Measurements from ENCODE around the gene CARS1. TPM values are rescaled to one million over a fixed set of nuclear protein-coding genes. Genes with fewer than 3 reads are reported as not detected.
A peak's percentile ranks its signal among the peaks of the same experiment; 100 is the strongest.

Gene CARS1
- total RNA-seq: 99.3 and 106 TPM in 2 replicates

DNA sequence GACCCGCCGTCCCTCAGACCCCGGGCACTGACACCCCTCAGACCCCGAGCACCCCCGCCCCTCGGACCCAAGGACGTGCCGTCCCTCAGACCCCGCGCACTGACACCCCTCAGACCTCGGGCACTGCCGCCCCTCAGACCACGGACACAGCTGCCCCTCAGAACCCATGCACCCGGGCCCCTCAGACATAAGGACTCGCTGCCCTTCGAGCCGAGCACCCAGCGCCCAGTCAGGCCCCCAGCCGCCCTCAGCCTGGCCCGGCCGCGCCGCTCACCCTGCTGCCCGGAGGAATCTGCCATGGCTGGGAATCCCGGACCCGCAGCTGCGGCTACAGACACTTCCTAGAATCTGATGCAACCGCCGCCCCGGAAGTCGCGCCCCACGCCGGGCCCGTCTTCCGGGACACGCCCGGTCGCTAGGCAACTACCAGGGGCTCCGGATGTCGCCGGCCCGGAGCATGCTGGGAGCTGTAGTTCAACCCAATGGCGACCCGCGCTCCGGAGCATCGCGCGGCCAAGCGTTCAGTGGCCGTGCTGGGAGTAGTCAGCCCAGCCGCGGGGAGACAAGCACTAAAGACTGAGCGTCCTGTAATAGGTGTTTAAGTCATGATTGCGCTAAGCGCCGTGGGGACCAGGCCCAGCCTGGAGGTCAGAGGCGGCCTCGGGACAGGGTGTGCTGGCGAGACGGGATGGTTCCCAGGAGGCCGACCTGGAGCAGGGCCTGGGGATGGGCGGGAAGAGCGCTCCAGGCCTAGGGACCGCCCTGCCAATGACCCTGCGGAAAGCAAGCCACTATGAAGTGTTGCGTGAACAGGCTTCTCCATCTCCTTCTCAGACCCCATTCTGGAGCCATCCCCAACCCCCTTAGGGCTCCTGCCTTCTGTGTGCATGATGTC is at the start of gene CARS1:
Gene CARS1 (minus strand): TSS at position 355 of the 895 bp plus-strand sequence. CDS start 56 bp downstream, at position 299.
- Histone ChIP-seq H2AFZ (ENCODE audit: low read length) (peak within 1 kb of the TSS; percentile 94), H3K79me2 (ENCODE audit: insufficient read depth, low read length) (peaks cover 47% of the 10 kb centered on the region), H3K36me3 (ENCODE audit: insufficient read depth, low read length) (peaks cover 14% of the 10 kb centered on the region), H3K4me2 (ENCODE audit: insufficient read depth, low read length) (peak within 1 kb of the TSS; percentile 81), H3K4me1 (ENCODE audit: insufficient read depth, low read length) (peaks cover 17% of the 10 kb centered on the region), H3K4me3 (ENCODE audit: insufficient read depth, low read length) (peak within 1 kb of the TSS; percentile 98), H3K27ac (ENCODE audit: low read depth, low read length) (peak within 1 kb of the TSS; percentile 85), H4K20me1 (ENCODE audit: insufficient read depth, low read length) (peaks cover 22% of the 10 kb centered on the region), H3K9me3 (ENCODE audit: low read depth, low read length) (no peaks in the 10 kb centered on the region), H3K27me3 (ENCODE audit: insufficient read depth, low read length) (no peaks in the 10 kb centered on the region)
- no peak for TF ChIP-seq CTCF (IDR thresholded peaks at IDR 0.05; ENCODE audit: extremely low read depth, low read depth, low read length)
- DNase-seq (ENCODE audit: insufficient read length, low spot score, missing footprints): peak; percentile 99

DNA sequence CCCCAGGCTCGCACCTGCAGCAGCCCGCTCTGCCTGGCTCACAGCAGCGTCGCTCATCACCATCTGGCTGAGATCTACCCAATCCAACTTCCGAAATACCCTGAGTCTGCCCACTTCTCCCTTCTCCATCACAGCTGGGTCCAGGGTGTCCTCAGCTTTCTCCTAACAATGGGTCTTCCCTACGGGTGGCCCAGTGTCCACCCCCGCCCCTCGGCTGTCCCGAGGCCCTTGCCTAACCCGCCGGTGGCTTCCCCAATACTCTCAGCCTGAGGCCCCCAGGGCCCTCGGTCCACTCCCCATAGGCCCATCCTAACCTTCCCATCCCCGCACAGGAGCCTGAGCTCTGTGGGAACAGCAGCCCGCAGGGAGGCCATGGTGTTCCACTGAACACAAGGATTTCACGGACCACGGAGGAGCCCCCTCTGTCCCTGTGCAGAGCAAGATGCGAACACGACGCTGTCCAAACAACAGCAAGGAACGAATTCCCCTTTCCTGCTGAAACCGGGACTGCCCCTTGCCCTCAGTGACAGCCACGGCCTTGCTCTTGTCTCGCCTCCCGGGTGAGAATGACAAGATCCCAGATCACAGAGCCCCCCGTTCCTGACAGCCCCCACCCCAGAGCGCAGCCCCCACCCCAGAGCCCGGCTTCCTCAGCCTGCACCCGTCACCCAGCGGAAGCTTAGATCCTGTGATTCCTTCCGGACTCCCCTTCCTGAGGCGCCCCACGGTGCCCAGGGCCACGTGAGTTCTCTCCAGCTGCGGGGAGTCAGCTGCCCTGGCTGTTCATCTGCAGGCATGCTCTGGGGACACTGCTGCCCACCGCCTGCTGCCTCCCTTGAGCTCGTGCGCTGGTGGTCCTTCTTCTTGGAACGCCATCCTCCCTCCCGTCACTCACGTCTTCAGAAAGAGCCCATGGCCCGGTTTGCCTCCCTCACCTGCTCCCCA is 48.8 kb upstream of the CARS1 start:
- Histone ChIP-seq H3K9me3 (ENCODE audit: low read depth, low read length) (no peaks in the 10 kb centered on the region), H4K20me1 (ENCODE audit: insufficient read depth, low read length) (no peaks in the 10 kb centered on the region), H3K27ac (ENCODE audit: low read depth, low read length) (no peak overlapping the region), H3K79me2 (ENCODE audit: insufficient read depth, low read length) (no peaks in the 10 kb centered on the region), H3K27me3 (ENCODE audit: insufficient read depth, low read length) (no peaks in the 10 kb centered on the region), H3K4me1 (ENCODE audit: insufficient read depth, low read length) (no peaks in the 10 kb centered on the region), H3K4me3 (ENCODE audit: insufficient read depth, low read length) (no peak overlapping the region), H3K4me2 (ENCODE audit: insufficient read depth, low read length) (no peak overlapping the region), H3K36me3 (ENCODE audit: insufficient read depth, low read length) (peaks cover 4% of the 10 kb centered on the region), H2AFZ (ENCODE audit: low read length) (no peak overlapping the region)
- no peak for TF ChIP-seq CTCF (IDR thresholded peaks at IDR 0.05; ENCODE audit: extremely low read depth, low read depth, low read length)
- DNase-seq (ENCODE audit: insufficient read length, low spot score, missing footprints): peak; percentile 37

- Histone ChIP-seq H3K9me3 (ENCODE audit: low read depth, low read length) (no peaks in the 10 kb centered on the region), H3K36me3 (ENCODE audit: insufficient read depth, low read length) (peaks cover 7% of the 10 kb centered on the region), H4K20me1 (ENCODE audit: insufficient read depth, low read length) (no peaks in the 10 kb centered on the region), H3K4me2 (ENCODE audit: insufficient read depth, low read length) (no peak overlapping the region), H3K79me2 (ENCODE audit: insufficient read depth, low read length) (no peaks in the 10 kb centered on the region), H3K4me1 (ENCODE audit: insufficient read depth, low read length) (peaks cover 2% of the 10 kb centered on the region), H3K27me3 (ENCODE audit: insufficient read depth, low read length) (no peaks in the 10 kb centered on the region), H3K27ac (ENCODE audit: low read depth, low read length) (no peak overlapping the region), H2AFZ (ENCODE audit: low read length) (no peak overlapping the region), H3K4me3 (ENCODE audit: insufficient read depth, low read length) (no peak overlapping the region)
- peak; percentile 85 for DNase-seq (ENCODE audit: insufficient read length, low spot score, missing footprints)
- no peak for TF ChIP-seq CTCF (IDR thresholded peaks at IDR 0.05; ENCODE audit: extremely low read depth, low read depth, low read length)
Measured at GRCh38 chr11:3104961-3105790, 48.0 kb upstream of the CARS1 start.

All from osteoblast (primary cell).